Activated CD8-positive, alpha-beta memory T cell treated with anti-CD3 and anti-CD28 coated beads for 48 hours (primary cell): Measurements from ENCODE around the gene TBRG1.

Source experiments
- DNase-seq, 3 experiments: peaks; one replicate each; pipeline ENCODE4 v3.0.0-alpha.2; 2020; ENCODE audit warnings: low read depth in 2 of 3, low spot score in 2 of 3

Gene TBRG1

GRCh38 chr11:124612567-124613246 lies 10.0 kb upstream of the TBRG1 start:
- DNase-seq, result no peak

GRCh38 chr11:124618863-124619262 lies 3.8 kb upstream of the TBRG1 start:
- no peak for DNase-seq

GRCh38 chr11:124623861-124624525 lies 1.3 kb downstream of the TBRG1 start:
- DNase-seq, result no peak

GRCh38 chr11:124625504-124626168 lies 3.0 kb downstream of the TBRG1 start:
- DNase-seq, result no peak

- no peak for DNase-seq
Observed at GRCh38 chr11:124627546-124627945, 4.9 kb downstream of the TBRG1 start.

GRCh38 chr11:124629961-124630360 lies 7.3 kb downstream of the TBRG1 start:
- DNase-seq, result no peak

- DNase-seq, result no peak
Observed at GRCh38 chr11:124633355-124633754, 10.7 kb downstream of the TBRG1 start.

- no peak for DNase-seq
Observed at GRCh38 chr11:124635932-124636331, 13.3 kb downstream of the TBRG1 start.

- no peak for DNase-seq
Observed at GRCh38 chr11:124638500-124638899, 15.8 kb downstream of the TBRG1 start.

- no peak for DNase-seq
Observed at GRCh38 chr11:124639186-124639585, 16.5 kb downstream of the TBRG1 start.

GRCh38 chr11:124640666-124641065 lies 18.0 kb downstream of the TBRG1 start:
- no peak for DNase-seq

- DNase-seq, result no peak
Observed at GRCh38 chr11:124642628-124643027, 20.0 kb downstream of the TBRG1 start.

GRCh38 chr11:124643042-124643604 lies 20.5 kb downstream of the TBRG1 start:
- no peak for DNase-seq

GRCh38 chr11:124643605-124644425 lies 21.2 kb downstream of the TBRG1 start:
- DNase-seq, result no peak

GRCh38 chr11:124644426-124645280 lies 22.0 kb downstream of the TBRG1 start:
- DNase-seq, result no peak

- DNase-seq, result no peak
Observed at GRCh38 chr11:124646148-124646547, 23.5 kb downstream of the TBRG1 start.

- no peak for DNase-seq
Observed at GRCh38 chr11:124648610-124649009, 25.9 kb downstream of the TBRG1 start.

- no peak for DNase-seq
Observed at GRCh38 chr11:124656774-124657630, 34.3 kb downstream of the TBRG1 start.

- no peak for DNase-seq
Observed at GRCh38 chr11:124657904-124658303, 35.2 kb downstream of the TBRG1 start.
